SU-DHL-6 (cell line): ENCODE results near the gene CCDC102A.

Experiments used
- CTCF ChIP-seq: fragments of 200-600 bp; sonication (generic); IDR thresholded peaks from one replicate; pipeline ENCODE4 v1.5.1; 2017; ENCODE audit warnings: antibody characterized with exemption, mild to moderate bottlenecking, low read length, moderate library complexity; ENCODE audit not compliant: insufficient read depth, poor library complexity, severe bottlenecking
- EZH2phosphoT487 ChIP-seq: fragments of 200-600 bp; sonication (generic), shearing (Covaris generic); conservative IDR thresholded peaks from 2 replicates; pipeline ENCODE4 v1.6.1; 2018; ENCODE audit warnings: mild to moderate bottlenecking, antibody characterized with exemption, low read length, moderate library complexity, mixed read lengths

GRCh38 chr16:57532266-57532625 is 4.1 kb downstream of the CCDC102A start:
- TF ChIP-seq CTCF (no peak), EZH2phosphoT487 (no peak)
